ENCODE data around the gene DNAH5.

The DNAH5 gene

GRCh38 chr5:13910201-13910600 lies 34.3 kb downstream of the DNAH5 start:
- Histone ChIP-seq H3F3A (ENCODE audit: insufficient read depth, low read length) (no peaks in the 10 kb centered on the region), H4K20me1 (ENCODE audit: insufficient read depth, low read length) (no peaks in the 10 kb centered on the region), H3K36me3 (ENCODE audit: insufficient read depth, low read length) (no peaks in the 10 kb centered on the region), H3K4me1 (ENCODE audit: insufficient read depth, low read length, severe bottlenecking) (no peaks in the 10 kb centered on the region), H3K27ac (ENCODE audit: low read depth, low read length, poor library complexity, severe bottlenecking) (no peak overlapping the region), H3K4me3 (ENCODE audit: low read depth, low read length, poor library complexity, severe bottlenecking) (no peak overlapping the region), H3K79me2 (ENCODE audit: insufficient read depth, low read length) (no peaks in the 10 kb centered on the region), H3K9me3 (ENCODE audit: low read length) (no peaks in the 10 kb centered on the region), H3K9me2 (ENCODE audit: low read depth, low read length) (no peaks in the 10 kb centered on the region), H3K9ac (ENCODE audit: low read length) (no peak overlapping the region), H2AFZ (ENCODE audit: low read length) (no peak overlapping the region), H3K27me3 (ENCODE audit: insufficient read depth, low read length) (no peaks in the 10 kb centered on the region), H3K4me2 (ENCODE audit: low read length) (no peak overlapping the region)
- TF ChIP-seq, protein P1, sequence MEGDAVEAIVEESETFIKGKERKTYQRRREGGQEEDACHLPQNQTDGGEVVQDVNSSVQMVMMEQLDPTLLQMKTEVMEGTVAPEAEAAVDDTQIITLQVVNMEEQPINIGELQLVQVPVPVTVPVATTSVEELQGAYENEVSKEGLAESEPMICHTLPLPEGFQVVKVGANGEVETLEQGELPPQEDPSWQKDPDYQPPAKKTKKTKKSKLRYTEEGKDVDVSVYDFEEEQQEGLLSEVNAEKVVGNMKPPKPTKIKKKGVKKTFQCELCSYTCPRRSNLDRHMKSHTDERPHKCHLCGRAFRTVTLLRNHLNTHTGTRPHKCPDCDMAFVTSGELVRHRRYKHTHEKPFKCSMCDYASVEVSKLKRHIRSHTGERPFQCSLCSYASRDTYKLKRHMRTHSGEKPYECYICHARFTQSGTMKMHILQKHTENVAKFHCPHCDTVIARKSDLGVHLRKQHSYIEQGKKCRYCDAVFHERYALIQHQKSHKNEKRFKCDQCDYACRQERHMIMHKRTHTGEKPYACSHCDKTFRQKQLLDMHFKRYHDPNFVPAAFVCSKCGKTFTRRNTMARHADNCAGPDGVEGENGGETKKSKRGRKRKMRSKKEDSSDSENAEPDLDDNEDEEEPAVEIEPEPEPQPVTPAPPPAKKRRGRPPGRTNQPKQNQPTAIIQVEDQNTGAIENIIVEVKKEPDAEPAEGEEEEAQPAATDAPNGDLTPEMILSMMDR (IDR thresholded peaks at IDR 0.05; ENCODE audit: low read length): no peak
- no peak for TF ChIP-seq EZH2 (IDR thresholded peaks at IDR 0.05; ENCODE audit: borderline replicate concordance, low read length)

GRCh38 chr5:13909271-13909670 lies 35.2 kb downstream of the DNAH5 start:
- H3K4me1 ChIP-seq (ENCODE audit: insufficient read depth, low read length, severe bottlenecking): no peaks in the 10 kb centered on the region
- no peak overlapping the region for H3K4me3 ChIP-seq (ENCODE audit: low read depth, low read length, poor library complexity, severe bottlenecking)
- no peaks in the 10 kb centered on the region for H3K9me3 ChIP-seq (ENCODE audit: low read length)
- H3K79me2 ChIP-seq (ENCODE audit: insufficient read depth, low read length): no peaks in the 10 kb centered on the region
- no peak overlapping the region for H3K4me2 ChIP-seq (ENCODE audit: low read length)
- H3K9ac ChIP-seq (ENCODE audit: low read length): no peak overlapping the region
- H3F3A ChIP-seq (ENCODE audit: insufficient read depth, low read length): no peaks in the 10 kb centered on the region
- no peak overlapping the region for H3K27ac ChIP-seq (ENCODE audit: low read depth, low read length, poor library complexity, severe bottlenecking)
- no peaks in the 10 kb centered on the region for H3K36me3 ChIP-seq (ENCODE audit: insufficient read depth, low read length)
- no peak overlapping the region for H2AFZ ChIP-seq (ENCODE audit: low read length)
- H4K20me1 ChIP-seq (ENCODE audit: insufficient read depth, low read length): no peaks in the 10 kb centered on the region
- no peaks in the 10 kb centered on the region for H3K27me3 ChIP-seq (ENCODE audit: insufficient read depth, low read length)
- TF ChIP-seq EZH2 (IDR thresholded peaks at IDR 0.05; ENCODE audit: borderline replicate concordance, low read length): no peak
- TF ChIP-seq, protein P1 (IDR thresholded peaks at IDR 0.05; ENCODE audit: low read length): no peak
- H3K9me2 ChIP-seq (ENCODE audit: low read depth, low read length): no peaks in the 10 kb centered on the region

DNA sequence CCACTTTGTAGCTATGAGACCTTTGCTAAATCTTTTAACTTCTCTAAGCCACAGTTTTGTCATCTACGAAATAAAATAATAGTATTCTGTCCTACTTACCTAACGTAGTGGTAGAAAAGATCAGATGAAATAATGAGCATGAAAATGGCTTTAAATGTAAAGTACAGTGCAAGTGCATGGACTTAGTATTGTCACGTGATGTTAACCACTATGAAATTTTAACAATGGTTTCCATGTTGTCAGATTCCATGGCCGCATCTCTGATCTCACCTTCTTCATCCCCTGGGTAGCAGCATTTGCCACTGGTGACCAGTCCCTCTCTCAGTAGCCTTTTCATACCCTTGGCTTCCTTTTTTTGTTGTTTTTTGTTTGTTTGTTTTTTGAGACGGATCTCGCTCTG lies 45.9 kb downstream of the DNAH5 start:
- TF ChIP-seq EZH2 (IDR thresholded peaks at IDR 0.05; ENCODE audit: borderline replicate concordance, low read length): no peak
- TF ChIP-seq, protein P1 (IDR thresholded peaks at IDR 0.05; ENCODE audit: low read length): no peak

More for the DNA sequence above, 45.9 kb downstream of the DNAH5 start:
- no peaks in the 10 kb centered on the region for H3K27me3 ChIP-seq (ENCODE audit: insufficient read depth, low read length)
- no peaks in the 10 kb centered on the region for H3F3A ChIP-seq (ENCODE audit: insufficient read depth, low read length)
- no peaks in the 10 kb centered on the region for H3K9me3 ChIP-seq (ENCODE audit: low read length)
- H3K4me1 ChIP-seq (ENCODE audit: insufficient read depth, low read length, severe bottlenecking): no peaks in the 10 kb centered on the region
- H4K20me1 ChIP-seq (ENCODE audit: insufficient read depth, low read length): no peaks in the 10 kb centered on the region
- no peaks in the 10 kb centered on the region for H3K36me3 ChIP-seq (ENCODE audit: insufficient read depth, low read length)
- H3K79me2 ChIP-seq (ENCODE audit: insufficient read depth, low read length): no peaks in the 10 kb centered on the region
- H3K27ac ChIP-seq (ENCODE audit: low read depth, low read length, poor library complexity, severe bottlenecking): no peak overlapping the region
- H3K9me2 ChIP-seq (ENCODE audit: low read depth, low read length): no peaks in the 10 kb centered on the region
- no peak overlapping the region for H3K4me2 ChIP-seq (ENCODE audit: low read length)
- no peak overlapping the region for H3K4me3 ChIP-seq (ENCODE audit: low read depth, low read length, poor library complexity, severe bottlenecking)
- H2AFZ ChIP-seq (ENCODE audit: low read length): no peak overlapping the region
- H3K9ac ChIP-seq (ENCODE audit: low read length): no peak overlapping the region
